ENCODE data around the gene TSHZ2. TPM values are rescaled to one million over a fixed set of nuclear protein-coding genes. Genes with fewer than 3 reads are reported as not detected.
"Not testable (repeated sequence)": the region's sequence is repeated elsewhere in the genome, so short reads cannot be mapped to it uniquely, and the experiment has no call there.

The TSHZ2 gene
- total RNA-seq, 1 donor: 3.6 TPM

GRCh38 chr20:53503517-53503919, 531.4 kb downstream of the TSHZ2 start:
- Histone ChIP-seq H3K79me2 (ENCODE audit: insufficient read depth, low read length) (no peaks in the 10 kb centered on the region), H3K9me3 (ENCODE audit: low read depth, low read length) (no peaks in the 10 kb centered on the region), H3K4me1 (ENCODE audit: insufficient read depth, low read length) (no peaks in the 10 kb centered on the region), H3K27me3 (ENCODE audit: insufficient read depth, low read length) (no peaks in the 10 kb centered on the region), H2AFZ (ENCODE audit: low read length) (no peak overlapping the region), H4K20me1 (ENCODE audit: insufficient read depth, low read length) (no peaks in the 10 kb centered on the region), H3K4me3 (ENCODE audit: insufficient read depth, low read length) (no peak overlapping the region), H3K36me3 (ENCODE audit: insufficient read depth, low read length) (no peaks in the 10 kb centered on the region), H3K27ac (ENCODE audit: low read depth, low read length) (no peak overlapping the region), H3K4me2 (ENCODE audit: insufficient read depth, low read length) (no peak overlapping the region)
- TF ChIP-seq CTCF (IDR thresholded peaks at IDR 0.05; ENCODE audit: extremely low read depth, low read depth, low read length): no peak
- no peak for DNase-seq (ENCODE audit: insufficient read length, low spot score, missing footprints)

- H3K4me3 ChIP-seq (ENCODE audit: insufficient read depth, low read length); H3K36me3 ChIP-seq (ENCODE audit: insufficient read depth, low read length); H3K9me3 ChIP-seq (ENCODE audit: low read depth, low read length); H3K79me2 ChIP-seq (ENCODE audit: insufficient read depth, low read length); H3K4me2 ChIP-seq (ENCODE audit: insufficient read depth, low read length); H3K27me3 ChIP-seq (ENCODE audit: insufficient read depth, low read length); H3K27ac ChIP-seq (ENCODE audit: low read depth, low read length); H4K20me1 ChIP-seq (ENCODE audit: insufficient read depth, low read length); H3K4me1 ChIP-seq (ENCODE audit: insufficient read depth, low read length); H2AFZ ChIP-seq (ENCODE audit: low read length); DNase-seq (ENCODE audit: insufficient read length, low spot score, missing footprints): not testable (repeated sequence)
Observed at GRCh38 chr20:53504106-53504505, 531.9 kb downstream of the TSHZ2 start.

- TF ChIP-seq CTCF (IDR thresholded peaks at IDR 0.05; ENCODE audit: extremely low read depth, low read depth, low read length): no peak
- Histone ChIP-seq H2AFZ (ENCODE audit: low read length) (no peak overlapping the region), H3K79me2 (ENCODE audit: insufficient read depth, low read length) (no peaks in the 10 kb centered on the region), H3K36me3 (ENCODE audit: insufficient read depth, low read length) (no peaks in the 10 kb centered on the region), H3K4me2 (ENCODE audit: insufficient read depth, low read length) (no peak overlapping the region), H3K4me1 (ENCODE audit: insufficient read depth, low read length) (no peaks in the 10 kb centered on the region), H3K4me3 (ENCODE audit: insufficient read depth, low read length) (no peak overlapping the region), H4K20me1 (ENCODE audit: insufficient read depth, low read length) (no peaks in the 10 kb centered on the region), H3K27me3 (ENCODE audit: insufficient read depth, low read length) (no peaks in the 10 kb centered on the region), H3K9me3 (ENCODE audit: low read depth, low read length) (no peaks in the 10 kb centered on the region), H3K27ac (ENCODE audit: low read depth, low read length) (no peak overlapping the region)
- DNase-seq (ENCODE audit: insufficient read length, low spot score, missing footprints): no peak
Observed at GRCh38 chr20:53510262-53510661, 538.1 kb downstream of the TSHZ2 start.

- Histone ChIP-seq H3K36me3 (ENCODE audit: insufficient read depth, low read length) (no peaks in the 10 kb centered on the region), H3K4me3 (ENCODE audit: insufficient read depth, low read length) (no peak overlapping the region), H3K4me1 (ENCODE audit: insufficient read depth, low read length) (no peaks in the 10 kb centered on the region), H3K79me2 (ENCODE audit: insufficient read depth, low read length) (no peaks in the 10 kb centered on the region), H4K20me1 (ENCODE audit: insufficient read depth, low read length) (no peaks in the 10 kb centered on the region), H3K4me2 (ENCODE audit: insufficient read depth, low read length) (no peak overlapping the region), H3K27me3 (ENCODE audit: insufficient read depth, low read length) (no peaks in the 10 kb centered on the region), H3K9me3 (ENCODE audit: low read depth, low read length) (no peaks in the 10 kb centered on the region), H3K27ac (ENCODE audit: low read depth, low read length) (no peak overlapping the region), H2AFZ (ENCODE audit: low read length) (no peak overlapping the region)
- no peak for TF ChIP-seq CTCF (IDR thresholded peaks at IDR 0.05; ENCODE audit: extremely low read depth, low read depth, low read length)
- DNase-seq (ENCODE audit: insufficient read length, low spot score, missing footprints): no peak
Observed at GRCh38 chr20:53510704-53511103, 538.5 kb downstream of the TSHZ2 start.
